Fibroblast of upper back skin (primary cell): Measurements from ENCODE around the gene ROMO1.
"Not testable (repeated sequence)": the region's sequence is repeated elsewhere in the genome, so short reads cannot be mapped to it uniquely, and the experiment has no call there.

Experiments
- DNase-seq: peaks from one replicate; pipeline ENCODE4 v3.0.0-alpha.2; 2013

The ROMO1 gene

DNA sequence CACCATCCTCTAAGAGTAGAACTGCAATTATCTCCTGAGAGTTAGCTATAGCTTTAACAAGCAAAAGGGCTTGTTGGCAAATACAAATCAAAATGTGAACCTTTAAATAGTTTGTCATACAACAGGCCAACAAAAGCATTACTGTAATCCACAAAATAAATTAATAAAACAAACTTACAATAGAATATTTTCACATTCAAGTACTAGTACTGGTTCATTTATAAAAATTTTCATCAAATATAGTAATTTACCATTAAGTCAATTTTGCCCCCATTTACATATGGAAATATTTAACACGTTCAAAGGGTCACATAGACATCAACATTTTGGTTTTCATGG lies 33.4 kb downstream of the ROMO1 start:
- no peak for DNase-seq

DNA sequence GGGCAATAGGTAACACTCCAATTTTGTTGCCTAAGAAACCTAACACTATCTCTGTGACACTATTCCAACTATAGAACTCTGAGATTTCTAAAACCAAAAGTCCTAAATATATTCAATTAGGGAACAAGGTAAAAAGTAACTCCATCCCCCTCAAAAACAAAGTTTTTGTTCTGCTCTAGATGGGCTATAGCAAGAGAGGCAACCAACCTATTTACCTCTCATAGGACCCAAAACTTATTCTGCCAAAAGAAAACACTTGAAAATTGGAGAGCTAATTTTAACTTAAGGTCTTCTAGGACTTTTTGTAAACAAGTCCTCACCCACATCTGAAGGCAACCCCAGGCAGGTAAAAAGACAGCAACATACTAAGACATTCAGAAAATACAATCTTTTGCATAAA lies 35.2 kb downstream of the ROMO1 start:
- no peak for DNase-seq

DNA sequence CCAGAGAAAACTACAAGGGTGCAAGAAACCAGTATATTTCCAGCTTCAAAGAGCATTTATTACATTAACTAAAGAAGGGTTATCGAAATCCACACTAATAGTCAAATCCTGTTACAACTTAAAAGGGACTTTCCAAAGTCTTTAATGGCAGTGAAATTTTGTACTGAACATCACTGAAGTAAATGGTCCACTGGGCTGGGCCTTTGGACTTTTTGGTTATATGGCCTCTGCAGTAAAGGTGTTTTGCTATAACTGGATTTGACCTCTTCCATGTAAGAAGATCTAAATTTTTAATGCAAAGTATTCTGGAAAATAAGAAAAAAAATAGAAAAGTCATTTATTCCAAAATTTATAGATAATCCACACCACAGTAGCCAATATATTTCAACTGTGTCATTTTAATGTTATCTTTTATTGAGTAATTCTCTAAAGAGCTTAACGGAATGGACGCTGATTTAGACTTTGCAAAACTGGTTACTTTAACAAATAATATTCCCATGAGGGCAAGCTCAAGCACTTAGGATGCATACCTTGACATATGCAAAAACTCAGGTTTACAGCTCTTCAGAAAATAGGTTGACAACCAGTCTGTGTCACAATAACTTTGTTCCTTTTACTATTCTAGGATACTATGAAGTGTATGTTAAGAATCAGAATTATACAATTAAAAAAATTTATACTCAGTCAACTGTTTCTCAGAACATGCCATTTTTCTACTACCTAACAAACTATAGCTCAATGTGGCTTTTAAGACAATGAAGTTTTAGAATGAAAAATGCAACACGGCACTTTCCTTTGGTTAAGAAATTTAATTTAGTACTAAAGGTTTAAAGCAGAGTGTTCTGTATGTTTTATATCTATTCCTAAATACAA lies 35.8 kb downstream of the ROMO1 start:
- DNase-seq = no peak

DNA sequence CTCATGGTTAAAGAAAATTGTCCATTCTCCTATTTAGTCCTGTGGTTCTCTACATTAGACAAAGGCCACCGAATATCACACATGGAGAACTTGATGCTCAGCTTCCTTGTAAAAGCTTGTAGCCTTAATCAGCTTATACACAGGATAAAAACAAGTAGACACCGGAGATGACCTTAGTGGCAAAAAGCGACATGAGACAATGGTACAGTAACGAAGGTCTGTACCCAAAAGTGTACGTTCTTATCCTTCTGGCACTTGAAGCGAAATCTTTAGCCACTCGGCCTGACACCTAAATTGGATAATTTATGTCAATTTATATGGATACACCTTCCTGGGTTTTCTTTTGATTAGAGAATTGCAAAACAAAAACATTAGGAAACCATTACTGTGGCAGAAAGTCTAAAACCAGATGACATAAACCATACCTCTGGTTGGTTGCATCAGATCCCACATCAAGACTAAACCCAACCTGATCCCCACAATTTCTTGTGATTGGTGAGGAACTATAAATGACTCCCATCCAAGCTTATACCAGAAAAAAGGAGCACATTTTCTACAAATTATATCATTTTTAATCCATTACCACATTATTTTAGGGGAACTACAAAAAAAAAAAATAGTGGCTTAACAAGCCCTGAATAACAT lies 36.7 kb downstream of the ROMO1 start:
- DNase-seq = no peak

GRCh38 chr20:35737865-35738333 lies 38.7 kb downstream of the ROMO1 start:
- DNase-seq = no peak

GRCh38 chr20:35738410-35739179 lies 39.4 kb downstream of the ROMO1 start:
- DNase-seq = no peak

- DNase-seq = peak; percentile 44
Observed at GRCh38 chr20:35739294-35740163, 40.3 kb downstream of the ROMO1 start.

- peak; percentile 100 for DNase-seq
Observed at GRCh38 chr20:35741892-35742740, 42.9 kb downstream of the ROMO1 start, which contains the start of gene RBM39. TSS of gene RBM39 (minus strand) at chr20:35742260. CDS start at chr20:35740874, 1,386 bp downstream.

GRCh38 chr20:35742741-35743523 lies 43.7 kb downstream of the ROMO1 start:
- no peak for DNase-seq

- DNase-seq = no peak
Observed at GRCh38 chr20:35743693-35744491, 44.7 kb downstream of the ROMO1 start.

DNA sequence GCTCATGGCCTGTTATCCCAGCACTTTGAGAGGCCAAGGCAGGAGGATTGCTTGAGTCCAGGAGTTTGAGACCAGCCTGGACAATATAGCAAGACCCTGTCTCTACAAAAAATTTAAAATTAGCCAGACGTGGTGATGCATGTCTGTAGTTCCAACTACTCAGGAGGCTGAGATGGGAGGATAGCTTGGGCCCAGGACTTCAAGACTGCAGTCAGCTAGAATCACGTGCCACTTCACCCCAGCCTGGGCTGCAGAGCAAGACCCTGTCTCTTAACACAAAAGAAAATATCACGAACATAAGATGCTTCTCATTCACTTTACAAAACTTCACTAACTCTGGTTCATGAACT lies 45.3 kb downstream of the ROMO1 start:
- DNase-seq = not testable (repeated sequence)
